GM12892 (cell line): ENCODE data around the gene RNF213.

ENCODE experiments used
- POLR2A ChIP-seq: IDR thresholded peaks from 2 replicates; pipeline ENCODE4 v1.6.1; 2011; ENCODE audit warnings: low read depth, low read length, control low read depth
- POLR2AphosphoS5 ChIP-seq: IDR thresholded peaks from 2 replicates; pipeline ENCODE4 v1.6.1; 2011; ENCODE audit warnings: low read depth, low read length, control low read depth
- TAF1 ChIP-seq: IDR thresholded peaks from 2 replicates; pipeline ENCODE4 v1.6.1; 2011; ENCODE audit warnings: low read depth, mild to moderate bottlenecking, control low read depth, low read length, borderline replicate concordance

GRCh38 chr17:80212962-80213642, 47.5 kb upstream of the RNF213 start:
- TF ChIP-seq POLR2A (no peak), POLR2AphosphoS5 (no peak), TAF1 (no peak)
